OCI-LY1 (cell line): ENCODE measurements around the gene LTN1.

Source experiments
- EZH2 ChIP-seq: fragments of 200-600 bp; sonication (generic), shearing (Covaris generic); IDR thresholded peaks from 2 replicates; pipeline ENCODE4 v1.8.0; 2017; ENCODE audit warnings: borderline replicate concordance, mixed run types, mild to moderate bottlenecking, antibody characterized with exemption, low read length, moderate library complexity, mixed read lengths
- TF ChIP-seq, protein P1 (sequence below): fragments of 200-600 bp; sonication (generic), shearing (Covaris generic); IDR thresholded peaks from 2 replicates; pipeline ENCODE4 v1.5.1; 2017; ENCODE audit warnings: mild to moderate bottlenecking, antibody characterized with exemption, low read length, moderate library complexity, mixed read lengths

DNA sequence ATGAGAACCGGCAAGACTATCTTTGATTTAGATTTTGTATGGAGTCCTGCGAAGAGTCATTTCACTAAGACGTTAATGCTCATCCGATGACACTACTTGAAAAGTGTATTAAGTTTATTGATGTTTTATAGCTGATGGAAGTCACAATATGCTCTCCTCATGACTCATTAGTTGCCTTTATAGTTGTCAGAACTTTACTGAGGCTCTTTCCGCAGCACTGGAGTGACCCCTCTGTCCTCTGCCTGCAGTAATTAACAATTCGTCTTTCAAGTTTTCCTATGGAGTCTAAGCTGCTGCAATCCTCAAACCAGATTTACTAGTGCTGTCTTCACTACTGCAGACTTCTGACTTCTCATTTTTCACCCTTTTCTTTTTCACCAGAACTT is 32.6 kb upstream of the LTN1 start:
- TF ChIP-seq EZH2 = no peak
- TF ChIP-seq, protein P1, sequence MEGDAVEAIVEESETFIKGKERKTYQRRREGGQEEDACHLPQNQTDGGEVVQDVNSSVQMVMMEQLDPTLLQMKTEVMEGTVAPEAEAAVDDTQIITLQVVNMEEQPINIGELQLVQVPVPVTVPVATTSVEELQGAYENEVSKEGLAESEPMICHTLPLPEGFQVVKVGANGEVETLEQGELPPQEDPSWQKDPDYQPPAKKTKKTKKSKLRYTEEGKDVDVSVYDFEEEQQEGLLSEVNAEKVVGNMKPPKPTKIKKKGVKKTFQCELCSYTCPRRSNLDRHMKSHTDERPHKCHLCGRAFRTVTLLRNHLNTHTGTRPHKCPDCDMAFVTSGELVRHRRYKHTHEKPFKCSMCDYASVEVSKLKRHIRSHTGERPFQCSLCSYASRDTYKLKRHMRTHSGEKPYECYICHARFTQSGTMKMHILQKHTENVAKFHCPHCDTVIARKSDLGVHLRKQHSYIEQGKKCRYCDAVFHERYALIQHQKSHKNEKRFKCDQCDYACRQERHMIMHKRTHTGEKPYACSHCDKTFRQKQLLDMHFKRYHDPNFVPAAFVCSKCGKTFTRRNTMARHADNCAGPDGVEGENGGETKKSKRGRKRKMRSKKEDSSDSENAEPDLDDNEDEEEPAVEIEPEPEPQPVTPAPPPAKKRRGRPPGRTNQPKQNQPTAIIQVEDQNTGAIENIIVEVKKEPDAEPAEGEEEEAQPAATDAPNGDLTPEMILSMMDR = no peak
